H1 (cell line): ENCODE data around the gene UBTD1. TPM values are rescaled to one million over a fixed set of nuclear protein-coding genes. Genes with fewer than 3 reads are reported as not detected.

Source experiments
- ATF3 ChIP-seq: IDR thresholded peaks from 2 replicates; pipeline ENCODE4 v1.6.1; 2011; ENCODE audit warnings: low read depth, mild to moderate bottlenecking, low read length; ENCODE audit not compliant: insufficient read depth
- EP300 ChIP-seq, 2 experiments: IDR thresholded peaks; 1 replicate in 1 of 2; 2 replicates in 1 of 2; pipeline ENCODE4 v1.6.1; 2011 to 2012; ENCODE audit warnings: low read depth in 2 of 2, low read length in 2 of 2, mild to moderate bottlenecking in 2 of 2, borderline replicate concordance in 1 of 2, inconsistent platforms in 1 of 2, moderate library complexity in 1 of 2
- HDAC6 ChIP-seq: IDR thresholded peaks from one replicate; pipeline ENCODE4 v1.7.1; 2012; ENCODE audit warnings: low read depth, mild to moderate bottlenecking, inconsistent platforms, low read length, moderate library complexity
- JUND ChIP-seq: IDR thresholded peaks from 2 replicates; pipeline ENCODE4 v1.6.1; 2011; ENCODE audit warnings: mild to moderate bottlenecking, improper control_type of control experiment, low read length
- SIN3A ChIP-seq, 2 experiments: IDR thresholded peaks in 1 of 2; conservative IDR thresholded peaks in 1 of 2; 2 replicates each; pipeline ENCODE4 v1.6.1; 2011 to 2012; ENCODE audit warnings: low read length in 2 of 2, improper control_type of control experiment in 1 of 2, low read depth in 1 of 2, mild to moderate bottlenecking in 1 of 2
- SIX5 ChIP-seq: IDR thresholded peaks from 2 replicates; pipeline ENCODE4 v1.6.1; 2011; ENCODE audit warnings: mild to moderate bottlenecking, low read depth, low read length
- SP1 ChIP-seq: IDR thresholded peaks from 2 replicates; pipeline ENCODE4 v1.6.1; 2011; ENCODE audit warnings: low read depth, low read length
- TCF12 ChIP-seq: IDR thresholded peaks from 2 replicates; pipeline ENCODE4 v1.6.1; 2011; ENCODE audit warnings: low read depth, mild to moderate bottlenecking, low read length
- TEAD4 ChIP-seq: IDR thresholded peaks from 2 replicates; pipeline ENCODE4 v1.6.1; 2012; ENCODE audit warnings: low read depth, low read length, inconsistent platforms, mixed read lengths
- polyA plus RNA-seq, 7 experiments: library from polyadenylated mRNA; depleted of rRNA in 3 of 7; stranded (reverse) in 5 of 7; unstranded in 2 of 7; fragments of >200 nt in 5 of 7; fragments of 200-250 nt in 2 of 7; gene quantifications; 1 replicate in 5 of 7; 2 replicates in 1 of 7; 4 replicates in 1 of 7; pipeline versions ENCODE4 v1.2.1 to v1.2.3, GENCODE V29; 2011 to 2013; ENCODE audit warnings: missing spikeins in 2 of 7, mixed read lengths in 2 of 7
- total RNA-seq: library from RNA; stranded (reverse); fragmentation: NEBNext Ultra II Directional; extraction: Animal tissue kit (Norgen Biotek cat#: 25700); gene quantifications from 2 replicates; pipeline ENCODE4 v1.2.1, GENCODE V29; 2021

The UBTD1 gene
- total and polyA plus RNA-seq, 2 of the 8 experiments (the other 6 are each of a cell fraction or from before 2014, with no cell fraction given): 22.3 to 36.2 TPM

DNA sequence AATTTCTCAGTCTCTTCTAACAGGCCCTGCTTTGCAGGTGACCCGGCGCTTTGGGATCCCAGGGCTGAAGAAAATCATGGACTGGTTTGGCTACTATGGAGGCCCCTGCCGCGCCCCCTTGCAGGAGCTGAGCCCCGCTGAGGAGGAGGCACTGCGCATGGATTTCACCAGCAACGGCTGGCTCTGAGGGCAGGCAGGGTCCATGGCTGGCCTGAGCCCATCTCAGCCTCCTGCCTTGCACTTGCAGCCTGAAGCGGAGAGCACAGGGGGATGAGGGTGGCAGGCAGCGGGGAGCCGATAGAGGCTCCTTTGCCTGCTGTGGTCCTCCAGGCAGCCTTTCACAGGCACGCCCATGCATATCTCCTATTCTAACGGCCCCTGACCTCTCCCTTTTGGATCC, 112.7 kb downstream of the UBTD1 start (continued):
- TF ChIP-seq JUND: no peak
- no peak for TF ChIP-seq SIX5
- TF ChIP-seq HDAC6: no peak
- TF ChIP-seq ATF3: no peak
- no peak for TF ChIP-seq TEAD4
- TF ChIP-seq TCF12: no peak
- TF ChIP-seq EP300 (IDR thresholded peaks at IDR 0.05; ENCODE audit: borderline replicate concordance in 1 of 2, low read depth in 2 of 2, low read length in 2 of 2): no peak
- TF ChIP-seq SIN3A (conservative IDR thresholded peaks at IDR 0.05 in 1 of 2, IDR thresholded peaks at IDR 0.05 in 1 of 2; ENCODE audit: low read depth in 1 of 2, low read length in 2 of 2): no peak
- no peak for TF ChIP-seq SP1
- TF ChIP-seq, all 59 proteins: peak for 0
